ACHN (cell line): ENCODE measurements around the gene SND1.
"Not testable (repeated sequence)": the region's sequence is repeated elsewhere in the genome, so short reads cannot be mapped to it uniquely, and the experiment has no call there.

ENCODE experiments used
- DNase-seq: peaks from one replicate; pipeline ENCODE4 v3.0.0-alpha.2; 2015
- in situ Hi-C: cut with HindIII; loops from 2 replicates; pipeline ENCODE4 v1.10.0; 2017; ENCODE audit warnings: low sequenced_read_pairs, low pct_ligation_motif_present, low pct_unique_long_range_greater_than_20kb

Gene SND1

GRCh38 chr7:127943541-127944521, 291.8 kb downstream of the SND1 start:
- in situ Hi-C loops, result no loop called here
- no peak for DNase-seq

- in situ Hi-C loops, result no loop called here
- DNase-seq, result no peak
These were observed 294.1 kb downstream of the SND1 start for GRCh38 chr7:127946111-127946510.

DNA sequence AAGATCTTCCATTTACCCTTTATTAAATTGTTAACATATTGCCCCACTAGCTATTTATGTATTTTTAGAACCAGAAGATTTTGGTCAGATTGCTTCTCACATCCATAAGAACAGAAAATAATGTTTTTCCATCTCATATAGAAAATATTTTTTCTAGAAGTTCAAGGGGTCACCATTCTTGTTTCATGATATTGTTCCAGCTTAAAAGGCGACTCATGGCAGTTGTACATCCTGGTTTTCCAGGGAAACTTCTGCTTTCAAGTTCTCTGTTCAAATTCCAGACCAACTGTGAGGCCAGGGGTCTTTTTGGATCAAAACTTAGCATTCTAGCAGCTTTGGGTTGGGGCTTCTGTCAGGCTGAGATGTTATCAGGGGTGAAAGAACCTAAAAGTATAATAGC, 294.9 kb downstream of the SND1 start:
- in situ Hi-C loops, result no loop called here
- no peak for DNase-seq

DNA sequence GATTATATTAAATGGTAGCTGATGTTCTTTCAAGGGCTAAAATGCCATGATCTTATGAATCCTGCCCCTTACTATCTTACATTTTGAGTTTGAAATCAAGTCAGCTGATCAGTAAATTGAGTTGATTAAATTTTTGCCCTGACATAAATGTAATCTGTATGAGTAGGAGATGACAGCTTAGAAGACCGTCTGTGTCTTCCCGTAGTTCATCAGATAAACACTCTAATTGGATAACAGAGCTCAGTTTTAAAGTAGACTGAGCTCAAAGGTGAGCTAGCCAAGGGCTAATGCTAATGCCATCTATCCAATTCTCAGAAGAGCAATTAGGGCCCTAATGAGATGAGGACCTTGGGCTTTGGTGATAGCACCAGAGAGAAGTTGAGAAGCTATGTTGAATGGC, 296.3 kb downstream of the SND1 start:
- DNase-seq, result no peak

GRCh38 chr7:127948930-127949329, 296.9 kb downstream of the SND1 start:
- in situ Hi-C loops, result no loop called here
- no peak for DNase-seq

More for the DNA sequence above, 296.3 kb downstream of the SND1 start:
- in situ Hi-C loops, result no loop called here

GRCh38 chr7:127949769-127950222, 297.8 kb downstream of the SND1 start:
- DNase-seq, result no peak
- in situ Hi-C loops, result no loop called here

GRCh38 chr7:127950233-127950935, 298.4 kb downstream of the SND1 start:
- in situ Hi-C loops, result no loop called here
- no peak for DNase-seq

DNA sequence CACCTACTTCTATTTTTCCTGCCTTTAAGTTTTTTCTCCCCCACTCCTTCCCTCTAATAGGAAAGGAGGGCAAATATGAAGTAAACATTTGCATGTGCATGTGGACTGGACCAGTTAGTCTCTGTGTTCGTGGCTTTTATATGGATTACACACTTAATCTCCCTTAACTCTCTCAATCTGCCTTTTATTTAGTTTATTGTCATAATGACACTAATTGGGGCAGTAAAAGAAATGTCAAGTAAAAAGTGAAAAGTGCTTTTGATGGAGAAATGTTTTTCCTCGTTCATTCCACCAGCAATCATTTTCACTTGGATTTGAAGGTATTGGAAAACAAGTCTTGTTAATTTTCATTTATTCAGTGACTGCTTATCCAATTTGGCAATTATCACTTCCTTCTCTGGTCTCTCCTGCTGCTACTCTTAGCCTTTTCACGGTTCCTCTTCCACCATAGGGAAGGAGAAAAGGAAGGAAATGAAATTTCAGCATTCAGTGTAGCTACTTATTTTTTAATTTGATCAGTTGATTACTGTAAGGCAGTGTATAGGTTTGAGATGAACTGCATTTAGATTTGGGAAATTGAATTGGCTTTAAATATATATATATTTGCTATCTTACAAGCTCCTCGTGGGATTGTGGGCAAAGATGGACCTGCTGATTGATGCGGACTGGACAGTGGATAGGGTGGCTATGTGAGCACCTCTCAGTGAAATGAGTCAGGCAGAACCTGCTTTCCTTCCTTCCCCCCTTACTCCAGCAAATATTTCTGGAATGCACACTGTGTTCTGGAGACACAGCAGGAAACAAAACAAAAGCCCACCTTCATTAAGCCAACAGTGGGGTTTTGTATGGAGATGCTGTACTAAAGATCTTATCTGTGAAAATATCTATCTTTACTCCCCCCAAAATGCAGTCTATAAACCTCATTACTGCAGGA, 301.7 kb downstream of the SND1 start:
- in situ Hi-C loops, result no loop called here
- no peak for DNase-seq

- no peak for DNase-seq
- in situ Hi-C loops, result no loop called here
These were observed 302.4 kb downstream of the SND1 start for GRCh38 chr7:127954357-127954748.

GRCh38 chr7:127955051-127955531, 303.1 kb downstream of the SND1 start:
- in situ Hi-C loops, result no loop called here

GRCh38 chr7:127957886-127958285, 305.9 kb downstream of the SND1 start:
- in situ Hi-C loops, result no loop called here
- no peak for DNase-seq

More at GRCh38 chr7:127955051-127955531, 303.1 kb downstream of the SND1 start:
- no peak for DNase-seq

GRCh38 chr7:127959770-127960169, 307.8 kb downstream of the SND1 start:
- in situ Hi-C loops, result no loop called here
- DNase-seq, result no peak

DNA sequence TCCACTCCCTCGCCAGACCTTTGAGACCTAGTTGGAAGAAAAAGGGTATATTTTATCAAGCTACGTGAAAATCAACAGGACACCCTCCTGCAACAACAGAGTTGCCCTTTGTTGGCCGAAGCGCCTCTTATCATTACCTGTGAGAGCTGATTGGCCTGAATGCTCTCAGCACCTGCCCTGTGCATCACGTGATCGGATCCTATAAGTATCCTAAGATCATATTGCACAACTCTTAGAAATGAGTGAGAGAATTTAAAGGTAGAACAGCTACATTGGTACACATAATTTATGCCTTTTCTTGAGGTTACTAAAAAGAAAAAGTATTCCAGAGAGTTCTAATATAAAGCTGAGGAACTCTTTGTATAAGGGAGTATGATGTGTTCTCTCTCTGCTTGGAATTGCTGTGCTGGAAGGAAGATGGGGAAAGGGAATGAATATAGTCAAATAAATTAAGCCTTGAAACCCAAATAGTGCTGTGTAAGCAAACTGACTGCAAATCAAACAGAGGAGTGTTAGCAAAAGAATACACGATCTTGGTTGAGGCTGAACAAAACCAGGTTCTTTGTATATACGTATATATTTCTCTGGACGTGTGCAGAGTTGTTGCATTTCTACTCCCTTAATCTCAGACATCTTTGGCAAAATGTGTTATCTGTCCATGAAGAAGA, 309.9 kb downstream of the SND1 start:
- no peak for DNase-seq
- in situ Hi-C loops, result no loop called here

GRCh38 chr7:127962589-127963361, 310.8 kb downstream of the SND1 start:
- in situ Hi-C loops, result no loop called here
- DNase-seq, result no peak

DNA sequence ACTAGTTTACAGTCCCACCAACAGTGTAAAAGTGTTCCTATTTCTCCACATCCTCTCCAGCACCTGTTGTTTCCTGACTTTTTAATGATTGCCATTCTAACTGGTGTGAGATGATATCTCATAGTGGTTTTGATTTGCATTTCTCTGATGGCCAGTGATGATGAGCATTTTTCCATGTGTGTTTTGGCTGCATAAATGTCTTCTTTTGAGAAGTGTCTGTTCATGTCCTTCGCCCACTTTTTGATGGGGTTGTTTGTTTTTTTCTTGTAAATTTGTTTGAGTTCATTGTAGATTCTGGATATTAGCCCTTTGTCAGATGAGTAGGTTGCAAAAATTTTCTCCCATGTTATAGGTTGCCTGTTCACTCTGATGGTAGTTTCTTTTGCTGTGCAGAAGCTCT, 311.9 kb downstream of the SND1 start:
- in situ Hi-C loops, DNase-seq: not testable (repeated sequence)

DNA sequence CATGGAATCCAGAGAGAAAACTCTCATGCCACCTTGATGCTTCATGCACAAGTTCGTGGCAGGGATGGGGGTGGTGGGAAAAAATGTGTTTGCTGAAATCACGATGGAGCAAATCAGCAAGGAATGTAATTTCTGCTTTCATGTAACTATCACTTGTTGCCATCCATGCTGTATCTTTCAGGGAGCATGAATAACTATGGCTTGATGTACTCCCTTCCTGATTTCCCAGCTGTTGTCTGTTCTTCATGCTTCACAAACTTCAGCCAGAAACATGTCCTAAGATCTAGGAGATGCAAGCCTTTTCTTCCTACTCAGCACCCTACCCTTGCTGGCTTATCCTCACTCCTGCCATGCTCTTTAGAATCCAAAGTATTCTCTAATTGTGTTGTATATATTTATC, 315.3 kb downstream of the SND1 start:
- no peak for DNase-seq
- in situ Hi-C loops, result no loop called here

DNA sequence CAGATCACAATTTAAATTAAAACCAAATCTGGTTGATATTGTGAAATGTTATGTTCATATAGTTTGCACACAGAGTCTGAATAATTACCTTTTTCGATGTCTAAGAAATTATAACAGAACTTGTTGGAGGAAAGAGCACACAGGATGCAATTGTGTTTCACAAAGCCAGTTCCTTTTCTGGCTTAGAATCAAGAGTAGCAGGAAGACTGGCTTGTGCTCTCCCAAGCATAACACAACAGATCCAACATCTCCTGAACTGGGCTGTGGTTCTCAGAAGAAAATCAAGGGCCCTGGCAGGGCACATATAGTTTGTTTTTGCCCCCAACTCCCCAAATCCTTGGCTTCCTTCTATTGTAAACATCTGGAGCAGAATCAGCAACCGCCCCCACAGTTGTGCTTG, 316.6 kb downstream of the SND1 start:
- in situ Hi-C loops, result no loop called here
- peak; percentile 33 for DNase-seq
